ENCODE results near the gene CTXND1.

Gene CTXND1

DNA sequence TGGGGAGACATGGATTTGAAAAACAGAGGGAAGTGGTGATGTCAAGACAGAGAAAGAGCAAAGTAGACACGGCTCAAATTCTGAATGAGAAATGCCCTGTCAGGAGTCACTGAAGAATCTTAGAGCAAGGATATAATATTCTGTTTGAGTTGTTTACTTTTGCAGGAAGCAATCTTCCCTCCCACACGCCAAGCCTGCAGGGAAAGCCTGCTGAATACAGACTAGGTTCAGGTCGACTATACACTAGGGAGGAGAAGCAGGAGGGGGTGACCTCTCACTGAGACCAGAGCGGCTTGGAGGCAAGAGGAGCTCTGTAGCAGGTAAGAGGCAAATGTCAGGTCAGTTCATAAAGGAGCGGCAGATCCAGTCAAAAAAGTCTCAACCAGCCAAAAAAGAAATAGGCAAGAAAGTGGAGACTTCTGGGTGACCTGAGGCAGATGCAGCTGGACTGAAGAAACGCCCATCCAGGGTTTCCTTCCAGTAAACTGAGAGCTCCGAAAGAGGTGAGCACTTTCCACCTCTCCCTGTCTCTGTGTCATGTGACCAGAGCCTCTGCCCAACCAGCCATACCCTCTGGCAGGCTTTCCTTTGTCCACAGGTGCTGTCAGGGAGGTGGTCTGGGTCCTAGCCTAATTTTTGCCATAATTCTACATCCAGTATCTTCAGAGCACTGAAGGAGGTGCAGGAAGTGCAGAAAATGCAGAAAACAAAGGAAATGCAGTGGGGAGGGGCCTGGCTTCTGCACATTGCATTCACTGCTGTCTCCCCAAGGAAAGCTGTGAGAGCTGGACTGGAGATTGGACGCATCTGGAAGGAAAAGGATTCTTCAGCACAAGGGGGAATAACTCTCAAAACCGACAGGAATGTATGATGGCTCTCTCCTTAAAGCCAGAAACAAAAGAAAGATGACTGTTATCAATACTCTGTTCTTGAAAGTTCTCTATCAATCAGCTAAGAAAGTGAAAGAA is 37.8 kb upstream of the CTXND1 start:
- DNase-seq (ENCODE audit: low read depth in 1 of 2, low spot score in 1 of 2), result no peak
- peaks cover 6% of the 10 kb centered on the region for H3K27me3 ChIP-seq (ENCODE audit: insufficient read depth, poor library complexity, severe bottlenecking)
- TF ChIP-seq GABPA (IDR thresholded peaks at IDR 0.05; ENCODE audit: low read depth) (no peak), POLR2AphosphoS5 (IDR thresholded peaks at IDR 0.05; ENCODE audit: low read depth) (no peak), SPI1 (IDR thresholded peaks at IDR 0.05; ENCODE audit: borderline replicate concordance, low read depth) (no peak)
- TF ChIP-seq, protein P1, sequence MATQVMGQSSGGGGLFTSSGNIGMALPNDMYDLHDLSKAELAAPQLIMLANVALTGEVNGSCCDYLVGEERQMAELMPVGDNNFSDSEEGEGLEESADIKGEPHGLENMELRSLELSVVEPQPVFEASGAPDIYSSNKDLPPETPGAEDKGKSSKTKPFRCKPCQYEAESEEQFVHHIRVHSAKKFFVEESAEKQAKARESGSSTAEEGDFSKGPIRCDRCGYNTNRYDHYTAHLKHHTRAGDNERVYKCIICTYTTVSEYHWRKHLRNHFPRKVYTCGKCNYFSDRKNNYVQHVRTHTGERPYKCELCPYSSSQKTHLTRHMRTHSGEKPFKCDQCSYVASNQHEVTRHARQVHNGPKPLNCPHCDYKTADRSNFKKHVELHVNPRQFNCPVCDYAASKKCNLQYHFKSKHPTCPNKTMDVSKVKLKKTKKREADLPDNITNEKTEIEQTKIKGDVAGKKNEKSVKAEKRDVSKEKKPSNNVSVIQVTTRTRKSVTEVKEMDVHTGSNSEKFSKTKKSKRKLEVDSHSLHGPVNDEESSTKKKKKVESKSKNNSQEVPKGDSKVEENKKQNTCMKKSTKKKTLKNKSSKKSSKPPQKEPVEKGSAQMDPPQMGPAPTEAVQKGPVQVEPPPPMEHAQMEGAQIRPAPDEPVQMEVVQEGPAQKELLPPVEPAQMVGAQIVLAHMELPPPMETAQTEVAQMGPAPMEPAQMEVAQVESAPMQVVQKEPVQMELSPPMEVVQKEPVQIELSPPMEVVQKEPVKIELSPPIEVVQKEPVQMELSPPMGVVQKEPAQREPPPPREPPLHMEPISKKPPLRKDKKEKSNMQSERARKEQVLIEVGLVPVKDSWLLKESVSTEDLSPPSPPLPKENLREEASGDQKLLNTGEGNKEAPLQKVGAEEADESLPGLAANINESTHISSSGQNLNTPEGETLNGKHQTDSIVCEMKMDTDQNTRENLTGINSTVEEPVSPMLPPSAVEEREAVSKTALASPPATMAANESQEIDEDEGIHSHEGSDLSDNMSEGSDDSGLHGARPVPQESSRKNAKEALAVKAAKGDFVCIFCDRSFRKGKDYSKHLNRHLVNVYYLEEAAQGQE (IDR thresholded peaks at IDR 0.05; ENCODE audit: insufficient replicate concordance, low read depth), result no peak
- TF ChIP-seq, protein P2, sequence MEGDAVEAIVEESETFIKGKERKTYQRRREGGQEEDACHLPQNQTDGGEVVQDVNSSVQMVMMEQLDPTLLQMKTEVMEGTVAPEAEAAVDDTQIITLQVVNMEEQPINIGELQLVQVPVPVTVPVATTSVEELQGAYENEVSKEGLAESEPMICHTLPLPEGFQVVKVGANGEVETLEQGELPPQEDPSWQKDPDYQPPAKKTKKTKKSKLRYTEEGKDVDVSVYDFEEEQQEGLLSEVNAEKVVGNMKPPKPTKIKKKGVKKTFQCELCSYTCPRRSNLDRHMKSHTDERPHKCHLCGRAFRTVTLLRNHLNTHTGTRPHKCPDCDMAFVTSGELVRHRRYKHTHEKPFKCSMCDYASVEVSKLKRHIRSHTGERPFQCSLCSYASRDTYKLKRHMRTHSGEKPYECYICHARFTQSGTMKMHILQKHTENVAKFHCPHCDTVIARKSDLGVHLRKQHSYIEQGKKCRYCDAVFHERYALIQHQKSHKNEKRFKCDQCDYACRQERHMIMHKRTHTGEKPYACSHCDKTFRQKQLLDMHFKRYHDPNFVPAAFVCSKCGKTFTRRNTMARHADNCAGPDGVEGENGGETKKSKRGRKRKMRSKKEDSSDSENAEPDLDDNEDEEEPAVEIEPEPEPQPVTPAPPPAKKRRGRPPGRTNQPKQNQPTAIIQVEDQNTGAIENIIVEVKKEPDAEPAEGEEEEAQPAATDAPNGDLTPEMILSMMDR (IDR thresholded peaks at IDR 0.05; ENCODE audit: insufficient read depth, low read length), result no peak
- no peak overlapping the region for H3K4me3 ChIP-seq (replicated peaks; ENCODE audit: insufficient read depth, low read length)
- H3K27ac ChIP-seq (replicated peaks), result no peak overlapping the region

DNA sequence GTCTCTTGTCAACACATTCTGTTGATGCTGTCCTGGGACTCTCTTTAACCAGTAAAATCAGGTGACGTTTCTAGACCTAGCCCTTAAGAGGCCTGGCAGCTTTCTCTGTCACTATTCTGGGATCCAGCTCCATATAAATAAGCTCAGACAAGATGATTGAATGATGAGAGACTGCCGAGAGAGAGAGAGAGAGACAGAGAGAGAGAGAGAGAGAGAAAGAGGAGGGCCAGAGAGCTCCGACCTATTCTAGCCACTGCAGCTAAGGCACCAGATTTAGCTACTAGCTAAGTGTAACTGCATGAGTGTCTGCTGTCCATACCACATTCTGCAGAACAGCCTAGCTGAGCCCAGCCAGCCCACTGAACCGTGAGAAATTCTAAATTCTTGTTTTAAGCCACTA is 36.1 kb upstream of the CTXND1 start:
- no peak overlapping the region for H3K27ac ChIP-seq (replicated peaks)
- no peak overlapping the region for H3K4me3 ChIP-seq (replicated peaks; ENCODE audit: insufficient read depth, low read length)
- no peak for DNase-seq (ENCODE audit: low read depth in 1 of 2, low spot score in 1 of 2)
- TF ChIP-seq GABPA (IDR thresholded peaks at IDR 0.05; ENCODE audit: low read depth), result no peak
- no peak for TF ChIP-seq SPI1 (IDR thresholded peaks at IDR 0.05; ENCODE audit: borderline replicate concordance, low read depth)
- TF ChIP-seq, protein P2 (IDR thresholded peaks at IDR 0.05; ENCODE audit: insufficient read depth, low read length), result no peak
- no peak for TF ChIP-seq POLR2AphosphoS5 (IDR thresholded peaks at IDR 0.05; ENCODE audit: low read depth)
- TF ChIP-seq, protein P1 (IDR thresholded peaks at IDR 0.05; ENCODE audit: insufficient replicate concordance, low read depth), result no peak
- peaks cover 6% of the 10 kb centered on the region for H3K27me3 ChIP-seq (ENCODE audit: insufficient read depth, poor library complexity, severe bottlenecking)

DNA sequence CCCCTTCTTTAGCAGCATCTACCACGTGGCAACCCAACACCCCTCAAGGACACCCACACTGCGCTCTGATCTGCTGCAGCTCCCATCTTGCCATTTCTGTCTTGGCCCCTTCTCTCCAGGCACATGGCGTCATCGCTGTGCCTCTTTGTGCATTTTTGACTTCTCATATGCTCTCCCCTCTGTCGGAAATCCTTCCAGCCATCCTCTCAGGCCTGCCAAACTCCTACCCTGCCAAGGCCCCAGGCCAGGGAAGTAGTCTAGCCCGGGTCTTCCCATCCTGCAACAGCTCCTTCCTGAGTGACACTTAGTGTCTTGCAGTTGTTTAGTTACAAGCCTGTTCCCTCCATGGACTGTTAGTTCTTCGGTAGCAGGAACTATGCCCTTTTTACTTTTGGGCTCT is 34.0 kb upstream of the CTXND1 start:
- TF ChIP-seq, protein P2 (IDR thresholded peaks at IDR 0.05; ENCODE audit: insufficient read depth, low read length), result no peak
- no peak for TF ChIP-seq POLR2AphosphoS5 (IDR thresholded peaks at IDR 0.05; ENCODE audit: low read depth)
- TF ChIP-seq GABPA (IDR thresholded peaks at IDR 0.05; ENCODE audit: low read depth), result no peak
- TF ChIP-seq, protein P1 (IDR thresholded peaks at IDR 0.05; ENCODE audit: insufficient replicate concordance, low read depth), result no peak
- no peak for TF ChIP-seq SPI1 (IDR thresholded peaks at IDR 0.05; ENCODE audit: borderline replicate concordance, low read depth)
- Histone ChIP-seq H3K27ac (replicated peaks) (no peak overlapping the region), H3K4me3 (replicated peaks; ENCODE audit: insufficient read depth, low read length) (no peak overlapping the region), H3K27me3 (ENCODE audit: insufficient read depth, poor library complexity, severe bottlenecking) (peaks cover 6% of the 10 kb centered on the region)
- DNase-seq (ENCODE audit: low read depth in 1 of 2, low spot score in 1 of 2), result no peak

Measured in HL-60 (cell line).